Parathyroid adenoma (tissue), 2 donors: ENCODE data around the gene FAM131A.

Experiments
- H2AFZ ChIP-seq: fragments of 300-600 bp; sonication (generic); one replicate; pipeline ENCODE4 v1.7.0; 2017; ENCODE audit warnings: antibody characterized with exemption, mild to moderate bottlenecking
- H3K27ac ChIP-seq: fragments of 300-600 bp; sonication (generic); one replicate; pipeline ENCODE4 v1.7.0; 2017
- H3K27me3 ChIP-seq: fragments of 300-600 bp; sonication (generic); one replicate; pipeline ENCODE4 v1.7.0; 2017; ENCODE audit warnings: low read length; ENCODE audit not compliant: control insufficient read depth, insufficient read depth
- H3K36me3 ChIP-seq: fragments of 300-600 bp; sonication (generic); one replicate; pipeline ENCODE4 v1.7.0; 2017; ENCODE audit warnings: low read length; ENCODE audit not compliant: control insufficient read depth, insufficient read depth
- H3K4me1 ChIP-seq: fragments of 300-600 bp; sonication (generic); one replicate; pipeline ENCODE4 v1.7.0; 2017; ENCODE audit warnings: control low read depth
- H3K4me2 ChIP-seq: fragments of 300-600 bp; sonication (generic); one replicate; pipeline ENCODE4 v1.7.0; 2017; ENCODE audit warnings: low read length
- H3K4me3 ChIP-seq: fragments of 300-600 bp; sonication (generic); one replicate; pipeline ENCODE4 v1.7.0; 2017; ENCODE audit warnings: low read depth, low read length
- H3K79me2 ChIP-seq: fragments of 300-600 bp; sonication (generic); one replicate; pipeline ENCODE4 v1.7.0; 2017; ENCODE audit warnings: control low read depth
- H3K9ac ChIP-seq: fragments of 300-600 bp; sonication (generic); one replicate; pipeline ENCODE4 v1.7.0; 2017; ENCODE audit warnings: mild to moderate bottlenecking
- H3K9me3 ChIP-seq: fragments of 300-600 bp; sonication (generic); one replicate; pipeline ENCODE4 v1.7.0; 2017; ENCODE audit warnings: low read length; ENCODE audit not compliant: control insufficient read depth
- CTCF ChIP-seq: fragments of 300-600 bp; sonication (generic); IDR thresholded peaks from one replicate; pipeline ENCODE4 v1.7.0; 2017; ENCODE audit warnings: antibody characterized with exemption, mild to moderate bottlenecking
- donor health status: primary hyperparathyroidism.

The FAM131A gene

GRCh38 chr3:184299488-184300377 is 37.7 kb upstream of the FAM131A start:
- Histone ChIP-seq H3K4me3 (peak overlapping the region; percentile 84), H3K27me3 (no peaks in the 10 kb centered on the region), H3K36me3 (no peaks in the 10 kb centered on the region), H3K9ac (peak overlapping the region; percentile 85), H3K4me2 (peak overlapping the region; percentile 82), H3K27ac (peak overlapping the region; percentile 58), H3K79me2 (peaks cover 20% of the 10 kb centered on the region), H3K4me1 (peaks cover 8% of the 10 kb centered on the region), H2AFZ (peak overlapping the region; percentile 81), H3K9me3 (no peaks in the 10 kb centered on the region)
- TF ChIP-seq CTCF = no peak

- no peak for TF ChIP-seq CTCF
- Histone ChIP-seq H2AFZ (no peak overlapping the region), H3K27me3 (no peaks in the 10 kb centered on the region), H3K36me3 (no peaks in the 10 kb centered on the region), H3K4me3 (peak overlapping the region; percentile 84), H3K4me2 (peak overlapping the region; percentile 82), H3K27ac (no peak overlapping the region), H3K9ac (no peak overlapping the region), H3K9me3 (no peaks in the 10 kb centered on the region), H3K4me1 (peaks cover 8% of the 10 kb centered on the region), H3K79me2 (peaks cover 20% of the 10 kb centered on the region)
Measured at GRCh38 chr3:184300378-184300720, 37.1 kb upstream of the FAM131A start.

GRCh38 chr3:184305577-184305976 is 31.8 kb upstream of the FAM131A start:
- Histone ChIP-seq H3K9ac (no peak overlapping the region), H3K36me3 (no peaks in the 10 kb centered on the region)
- peak; percentile 46 for TF ChIP-seq CTCF

GRCh38 chr3:184306341-184306972 is 30.9 kb upstream of the FAM131A start:
- H3K36me3 ChIP-seq = no peaks in the 10 kb centered on the region

More at GRCh38 chr3:184305577-184305976, 31.8 kb upstream of the FAM131A start:
- Histone ChIP-seq H3K9me3 (no peaks in the 10 kb centered on the region), H2AFZ (no peak overlapping the region), H3K27me3 (no peaks in the 10 kb centered on the region), H3K4me3 (no peak overlapping the region), H3K27ac (no peak overlapping the region), H3K79me2 (peaks cover 7% of the 10 kb centered on the region), H3K4me1 (peaks cover 4% of the 10 kb centered on the region), H3K4me2 (no peak overlapping the region)

More at GRCh38 chr3:184306341-184306972, 30.9 kb upstream of the FAM131A start:
- Histone ChIP-seq H3K9ac (no peak overlapping the region), H3K9me3 (no peaks in the 10 kb centered on the region), H3K4me1 (peaks cover 4% of the 10 kb centered on the region), H3K4me2 (no peak overlapping the region), H3K4me3 (no peak overlapping the region), H3K27ac (no peak overlapping the region), H2AFZ (no peak overlapping the region), H3K79me2 (peaks cover 2% of the 10 kb centered on the region), H3K27me3 (no peaks in the 10 kb centered on the region)
- TF ChIP-seq CTCF = no peak
